Measurements from ENCODE around the gene NECTIN2. TPM values are rescaled to one million over a fixed set of nuclear protein-coding genes. Genes with fewer than 3 reads are reported as not detected.
A peak's percentile ranks its signal among the peaks of the same experiment; 100 is the strongest.
"Not testable (repeated sequence)": the region's sequence is repeated elsewhere in the genome, so short reads cannot be mapped to it uniquely, and the experiment has no call there.

Gene NECTIN2
- total RNA-seq, 2 donors from 2014 or later = 223 to 279 TPM

GRCh38 chr19:44876930-44877535, 30.9 kb downstream of the NECTIN2 start:
- Histone ChIP-seq H3K27ac (no peak overlapping the region), H3K4me1 (replicated peaks) (no peaks in the 10 kb centered on the region), H3K9me3 (no peaks in the 10 kb centered on the region), H3K4me3 (no peak overlapping the region), H3K27me3 (replicated peaks; ENCODE audit: insufficient read depth) (no peaks in the 10 kb centered on the region), H3K36me3 (peaks cover 17 to 26% of the 10 kb centered on the region in 2 donors)
- 57% methylated on average over 5 of the region's 5 CpGs for WGBS
- intact Hi-C loops (cut with DNase I) = no loop called here
- TF ChIP-seq POLR2A (IDR thresholded peaks at IDR 0.05) = no peak
- no peak for TF ChIP-seq POLR2AphosphoS5 (IDR thresholded peaks at IDR 0.05)
- no peak for TF ChIP-seq CTCF (IDR thresholded peaks at IDR 0.05)
- DNase-seq (ENCODE audit: low spot score) = no peak

- Histone ChIP-seq H3K27me3 (replicated peaks; ENCODE audit: insufficient read depth) (no peaks in the 10 kb centered on the region), H3K27ac (peak overlapping the region in 1 of 2 donors; percentile 16), H3K4me1 (replicated peaks) (no peaks in the 10 kb centered on the region), H3K9me3 (no peaks in the 10 kb centered on the region), H3K36me3 (peaks cover 14 to 17% of the 10 kb centered on the region in 2 donors), H3K4me3 (no peak overlapping the region)
- intact Hi-C loops (cut with DNase I) = no loop called here
- DNase-seq (ENCODE audit: low spot score) = no peak
- no peak for TF ChIP-seq POLR2A (IDR thresholded peaks at IDR 0.05)
- no peak for TF ChIP-seq POLR2AphosphoS5 (IDR thresholded peaks at IDR 0.05)
- no peak for TF ChIP-seq CTCF (IDR thresholded peaks at IDR 0.05)
- WGBS = 58% methylated on average over 26 of the region's 26 CpGs
Observed at GRCh38 chr19:44878120-44878865, 32.2 kb downstream of the NECTIN2 start.

GRCh38 chr19:44879309-44880065, 33.4 kb downstream of the NECTIN2 start:
- no peaks in the 10 kb centered on the region for H3K27me3 ChIP-seq (replicated peaks; ENCODE audit: insufficient read depth)
- intact Hi-C loops (cut with DNase I) = no loop called here
- WGBS = 83% methylated on average over 18 of the region's 18 CpGs
- TF ChIP-seq POLR2A (IDR thresholded peaks at IDR 0.05) = no peak
- no peak for TF ChIP-seq POLR2AphosphoS5 (IDR thresholded peaks at IDR 0.05)
- TF ChIP-seq CTCF (IDR thresholded peaks at IDR 0.05) = no peak
- H3K36me3 ChIP-seq = peaks cover 5% of the 10 kb centered on the region in 2 donors
- no peaks in the 10 kb centered on the region for H3K4me1 ChIP-seq (replicated peaks)
- no peaks in the 10 kb centered on the region for H3K9me3 ChIP-seq
- no peak overlapping the region for H3K4me3 ChIP-seq
- H3K27ac ChIP-seq = peak overlapping the region in 1 of 2 donors; percentile 16
- DNase-seq (ENCODE audit: low spot score) = no peak

- intact Hi-C loops (cut with DNase I) = no loop called here
- TF ChIP-seq POLR2A (IDR thresholded peaks at IDR 0.05) (no peak), POLR2AphosphoS5 (IDR thresholded peaks at IDR 0.05) (no peak), CTCF (IDR thresholded peaks at IDR 0.05) (no peak)
- no peak for DNase-seq (ENCODE audit: low spot score)
Observed at GRCh38 chr19:44882063-44882462, 36.0 kb downstream of the NECTIN2 start.

GRCh38 chr19:44882619-44883397, 36.7 kb downstream of the NECTIN2 start:
- H3K4me1 ChIP-seq (replicated peaks); DNase-seq (ENCODE audit: low spot score): not testable (repeated sequence)

More at GRCh38 chr19:44882063-44882462, 36.0 kb downstream of the NECTIN2 start:
- Histone ChIP-seq H3K27ac (no peak overlapping the region), H3K9me3 (no peaks in the 10 kb centered on the region), H3K27me3 (replicated peaks; ENCODE audit: insufficient read depth) (no peaks in the 10 kb centered on the region), H3K36me3 (no peaks in the 10 kb centered on the region), H3K4me1 (replicated peaks) (no peaks in the 10 kb centered on the region), H3K4me3 (no peak overlapping the region)
- 92% methylated on average over 15 of the region's 15 CpGs for WGBS

More at GRCh38 chr19:44882619-44883397, 36.7 kb downstream of the NECTIN2 start:
- H3K27me3 ChIP-seq (replicated peaks; ENCODE audit: insufficient read depth); H3K36me3 ChIP-seq; H3K9me3 ChIP-seq; H3K27ac ChIP-seq; intact Hi-C loops (cut with DNase I); H3K4me3 ChIP-seq: not testable (repeated sequence)
- 91% methylated on average over 19 of the region's 19 CpGs for whole genome bisulfite sequencing

All from prostate gland (tissue), 2 donors.